Activated CD8-positive, alpha-beta memory T cell treated with anti-CD3 and anti-CD28 coated beads, Interleukin-2, amount 50 U/mL, for 48 hours (primary cell): ENCODE results near the gene LRRC55.

ENCODE experiments used
- DNase-seq: peaks from one replicate; pipeline ENCODE4 v3.0.0-alpha.2; 2020

LRRC55 gene

GRCh38 chr11:57181678-57182305 lies at the start of gene LRRC55:
Gene LRRC55, plus strand, starts transcription at chr11:57181953. Its CDS starts 70 bp downstream, at chr11:57182023.
- DNase-seq, result no peak

- DNase-seq, result no peak
Observed at GRCh38 chr11:57133366-57134038, 48.3 kb upstream of the LRRC55 start.

- DNase-seq, result no peak
Observed at GRCh38 chr11:57134284-57134683, 47.5 kb upstream of the LRRC55 start.

GRCh38 chr11:57135020-57135751 lies 46.6 kb upstream of the LRRC55 start:
- DNase-seq, result no peak

- no peak for DNase-seq
Observed at GRCh38 chr11:57140568-57140967, 41.2 kb upstream of the LRRC55 start.

GRCh38 chr11:57143459-57143858 lies 38.3 kb upstream of the LRRC55 start:
- no peak for DNase-seq

GRCh38 chr11:57144075-57144474 lies 37.7 kb upstream of the LRRC55 start:
- DNase-seq, result no peak

GRCh38 chr11:57144531-57145320 lies 37.0 kb upstream of the LRRC55 start:
- DNase-seq, result no peak

GRCh38 chr11:57146301-57146700 lies 35.5 kb upstream of the LRRC55 start:
- no peak for DNase-seq

- DNase-seq, result no peak
Observed at GRCh38 chr11:57148621-57149020, 33.1 kb upstream of the LRRC55 start.

- DNase-seq, result no peak
Observed at GRCh38 chr11:57150454-57150917, 31.3 kb upstream of the LRRC55 start.

GRCh38 chr11:57152134-57152533 lies 29.6 kb upstream of the LRRC55 start:
- no peak for DNase-seq

- no peak for DNase-seq
Observed at GRCh38 chr11:57153448-57153847, 28.3 kb upstream of the LRRC55 start.

- DNase-seq, result no peak
Observed at GRCh38 chr11:57154739-57155138, 27.0 kb upstream of the LRRC55 start.

- DNase-seq, result no peak
Observed at GRCh38 chr11:57155400-57155799, 26.4 kb upstream of the LRRC55 start.

GRCh38 chr11:57155838-57156607 lies 25.7 kb upstream of the LRRC55 start:
- no peak for DNase-seq

- DNase-seq, result no peak
Observed at GRCh38 chr11:57156928-57157327, 24.8 kb upstream of the LRRC55 start.

- DNase-seq, result no peak
Observed at GRCh38 chr11:57157624-57158023, 24.1 kb upstream of the LRRC55 start.

- DNase-seq, result no peak
Observed at GRCh38 chr11:57158180-57158579, 23.6 kb upstream of the LRRC55 start.

GRCh38 chr11:57158599-57158998 lies 23.2 kb upstream of the LRRC55 start:
- DNase-seq, result no peak

- DNase-seq, result no peak
Observed at GRCh38 chr11:57160665-57161064, 21.1 kb upstream of the LRRC55 start.

GRCh38 chr11:57161351-57161750 lies 20.4 kb upstream of the LRRC55 start:
- no peak for DNase-seq
